ENCODE data around the gene ELL.

GRCh38 chr19:18488838-18489626, 32.8 kb downstream of the ELL start:
- TF ChIP-seq CTCF (IDR thresholded peaks at IDR 0.05; ENCODE audit: low read depth, low read length, poor library complexity, severe bottlenecking) (peak; percentile 42), EZH2phosphoT487 (IDR thresholded peaks at IDR 0.05; ENCODE audit: borderline replicate concordance, low read length) (no peak)
